H54 (cell line): Measurements from ENCODE around the gene ZNF254.
A peak's percentile ranks its signal among the peaks of the same experiment; 100 is the strongest.
"Not testable (repeated sequence)": the region's sequence is repeated elsewhere in the genome, so short reads cannot be mapped to it uniquely, and the experiment has no call there.

Experiments
- DNase-seq: peaks from one replicate; pipeline ENCODE4 v3.0.0; 2011; ENCODE audit warnings: low spot score, mixed read lengths; ENCODE audit not compliant: insufficient read length
- FAIRE-seq: peaks from 3 replicates; lab custom pipeline; 2011; peaks lifted over from hg19 to GRCh38; lab: Jason Lieb, UNC
- POLR2A ChIP-seq: IDR thresholded peaks from 2 replicates; pipeline ENCODE4 v1.6.1; 2011; ENCODE audit warnings: low read depth, mild to moderate bottlenecking, low read length

Gene ZNF254

GRCh38 chr19:24086974-24087595 is at the start of gene ZNF254:
Gene ZNF254, plus strand, starts transcription at chr19:24087187. Its CDS starts 121 bp downstream, at chr19:24087308.
- DNase-seq (peak; percentile 84), FAIRE-seq (peak; percentile 94)
- TF ChIP-seq POLR2A, result peak; percentile 88

- FAIRE-seq (no peak), DNase-seq (no peak)
- no peak for TF ChIP-seq POLR2A
Observed at GRCh38 chr19:24040621-24041020, 46.4 kb upstream of the ZNF254 start.

DNA sequence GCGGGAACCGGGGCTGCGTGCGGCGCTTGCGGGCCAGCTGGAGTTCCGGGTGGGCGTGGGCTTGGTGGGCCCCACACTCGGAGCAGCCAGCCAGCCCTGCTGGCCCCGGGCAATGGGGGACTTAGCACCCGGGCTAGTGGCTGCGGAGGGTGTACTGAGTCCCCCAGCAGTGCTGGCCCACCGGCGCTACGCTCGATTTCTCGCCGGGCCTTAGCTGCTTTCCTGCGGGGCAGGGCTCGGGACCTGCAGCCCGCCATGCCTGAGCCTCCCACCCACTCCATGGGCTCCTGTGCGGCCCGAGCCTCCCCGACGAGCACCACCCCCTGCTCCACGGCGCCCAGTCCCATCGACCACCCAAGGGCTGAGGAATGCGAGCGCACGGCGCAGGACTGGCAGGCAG is 45.7 kb upstream of the ZNF254 start:
- not testable (repeated sequence) for FAIRE-seq, DNase-seq

GRCh38 chr19:24046550-24046949 is 40.4 kb upstream of the ZNF254 start:
- peak; percentile 85 for FAIRE-seq
- no peak for DNase-seq
- no peak for TF ChIP-seq POLR2A

DNA sequence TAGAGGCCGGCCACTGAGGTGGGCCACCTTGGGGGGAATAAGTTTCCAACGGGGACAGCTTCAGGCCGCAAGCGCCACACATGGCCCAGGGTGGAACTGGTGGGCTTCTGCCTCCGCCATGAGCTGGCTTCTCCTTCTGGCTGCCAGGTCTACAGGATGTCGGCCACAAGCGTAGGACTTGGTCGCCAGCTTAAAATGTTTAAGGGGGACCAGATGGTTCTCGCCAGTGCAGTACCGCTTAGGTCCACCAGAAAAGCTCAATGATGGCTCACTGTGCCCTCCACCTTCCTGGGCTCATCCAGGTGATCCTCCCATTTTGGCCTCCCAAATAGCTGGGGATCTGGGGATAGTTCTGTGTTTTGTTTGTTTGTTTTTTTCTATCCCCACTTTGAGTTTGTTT is 38.7 kb upstream of the ZNF254 start:
- no peak for DNase-seq
- no peak for TF ChIP-seq POLR2A
- no peak for FAIRE-seq

DNA sequence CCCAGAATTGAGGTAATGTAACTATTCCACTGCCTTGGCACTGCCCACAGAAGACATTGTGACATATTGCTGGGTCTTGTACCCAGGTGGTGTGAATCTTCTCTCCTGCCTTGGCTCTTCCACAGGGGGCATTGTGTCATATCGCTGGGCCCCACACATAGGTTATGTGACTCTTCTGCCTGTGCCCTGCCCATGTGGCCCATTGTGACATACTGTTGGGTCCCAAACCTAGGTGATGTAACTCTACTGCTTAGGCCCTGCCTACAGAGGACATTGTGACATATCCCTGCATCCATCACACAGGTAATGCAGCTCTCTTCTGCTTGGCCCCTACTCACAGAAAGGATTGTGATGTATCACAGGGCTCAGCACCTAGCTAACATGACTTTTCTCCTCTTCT is 37.5 kb upstream of the ZNF254 start:
- no peak for TF ChIP-seq POLR2A
- FAIRE-seq (no peak), DNase-seq (no peak)

DNA sequence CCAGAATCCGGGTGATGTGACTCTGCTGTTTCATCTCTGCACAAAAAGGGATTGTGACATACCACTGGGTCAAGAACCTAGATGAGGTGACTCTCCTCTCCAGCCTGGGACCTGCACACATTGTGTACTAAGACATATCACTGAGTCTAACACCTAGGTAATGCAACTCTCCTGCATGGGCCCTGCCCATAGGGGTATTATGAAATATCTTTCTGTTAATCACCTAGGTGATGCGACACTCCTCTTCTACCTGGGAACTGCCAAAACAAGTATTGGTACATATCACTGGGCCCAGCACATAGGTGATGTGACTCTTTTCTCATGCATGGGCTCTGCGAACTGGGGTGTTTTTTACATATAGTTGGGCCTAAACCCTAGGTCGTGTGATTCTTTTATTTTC is 35.5 kb upstream of the ZNF254 start:
- DNase-seq, result no peak
- no peak for FAIRE-seq
- no peak for TF ChIP-seq POLR2A

GRCh38 chr19:24052811-24053210 is 34.2 kb upstream of the ZNF254 start:
- TF ChIP-seq POLR2A, result no peak
- DNase-seq (no peak), FAIRE-seq (no peak)

GRCh38 chr19:24053601-24054000 is 33.4 kb upstream of the ZNF254 start:
- FAIRE-seq (no peak), DNase-seq (no peak)
- TF ChIP-seq POLR2A, result no peak

- no peak for FAIRE-seq
- peak; percentile 21 for DNase-seq
- no peak for TF ChIP-seq POLR2A
Observed at GRCh38 chr19:24054044-24054935, 32.7 kb upstream of the ZNF254 start.

DNA sequence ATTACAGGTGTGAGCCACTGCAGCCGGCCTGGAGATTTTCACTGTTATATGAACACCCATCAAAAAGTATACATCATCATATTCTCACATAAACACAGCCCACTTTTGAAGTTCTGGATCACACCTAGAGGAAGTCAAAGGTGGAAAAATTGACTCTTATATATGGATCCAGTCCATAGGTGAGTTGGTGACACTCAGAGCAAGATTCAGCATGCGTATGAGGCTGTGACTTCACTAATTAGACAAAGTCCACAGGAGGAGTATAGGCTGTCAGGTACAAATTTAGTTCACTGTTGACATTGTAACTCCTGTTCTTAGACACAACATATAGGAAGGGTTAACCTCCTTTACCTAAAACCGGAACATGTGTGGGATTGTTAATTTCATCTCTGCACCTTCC is 31.4 kb upstream of the ZNF254 start:
- DNase-seq, result no peak
- no peak for FAIRE-seq
- no peak for TF ChIP-seq POLR2A

DNA sequence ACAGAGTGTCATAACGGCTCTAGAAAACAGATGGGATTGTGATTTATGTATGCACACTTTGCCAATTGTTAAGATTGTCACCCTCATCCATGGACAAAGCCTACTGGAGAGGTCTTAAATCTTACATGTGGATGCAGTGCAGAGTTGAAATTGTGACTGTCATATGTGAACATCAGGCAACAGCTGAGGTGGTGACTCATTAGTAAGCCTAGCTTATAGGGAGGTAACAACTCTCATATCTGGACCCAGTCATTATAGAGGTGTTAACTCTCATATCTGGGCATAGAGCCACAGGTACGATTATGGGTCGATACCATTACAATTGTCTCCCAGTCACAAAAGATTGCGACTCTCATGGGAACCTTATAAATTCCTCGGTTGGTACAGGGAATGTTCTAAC is 29.8 kb upstream of the ZNF254 start:
- FAIRE-seq, result no peak
- DNase-seq, result no peak
- no peak for TF ChIP-seq POLR2A

DNA sequence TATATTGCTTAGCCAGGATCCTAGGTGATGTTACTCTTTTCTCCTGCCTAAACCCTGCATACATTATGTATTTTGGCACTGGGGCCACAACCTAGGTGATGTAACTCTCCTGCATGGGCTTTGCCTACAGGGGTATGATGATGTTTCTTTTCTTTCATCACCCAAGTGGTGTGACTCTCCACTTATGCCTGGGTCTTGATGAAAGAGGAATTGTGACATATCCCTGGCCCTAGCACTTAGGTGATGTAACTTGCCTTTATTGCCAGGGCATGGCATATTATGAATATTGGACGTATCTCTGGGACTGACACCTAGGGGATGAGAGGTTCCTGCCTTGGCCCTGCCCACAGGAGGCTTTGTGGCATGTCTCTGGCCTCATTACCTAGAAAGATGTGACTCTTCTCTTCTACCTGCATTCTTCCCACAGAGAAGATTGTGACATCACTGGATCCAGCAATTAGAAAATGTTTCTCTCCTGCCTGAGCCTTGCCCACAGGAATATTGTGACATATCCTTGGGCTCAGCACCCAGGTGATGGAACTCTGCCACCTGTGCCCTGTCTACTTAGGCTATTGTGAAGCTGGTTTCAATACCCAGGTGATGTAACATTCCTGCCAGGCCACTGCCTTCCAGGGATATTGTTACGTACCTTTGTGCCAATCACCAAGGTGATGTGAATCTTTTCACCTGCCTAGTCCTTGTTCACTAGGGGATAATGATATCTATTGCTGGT is 27.3 kb upstream of the ZNF254 start:
- DNase-seq (no peak), FAIRE-seq (no peak)
- TF ChIP-seq POLR2A, result no peak
